HK-2 (cell line): ENCODE data around the gene PATE3.

Experiments
- DNase-seq: peaks from one replicate; pipeline ENCODE4 v3.0.0-alpha.2; 2018; ENCODE audit not compliant: unreplicated experiment

The PATE3 gene

GRCh38 chr11:125787827-125788226, at the start of gene PATE3:
PATE3 (plus strand) TSS chr11:125788127; CDS start chr11:125788152, 25 bp downstream.
- no peak for DNase-seq

GRCh38 chr11:125740617-125741016, 47.3 kb upstream of the PATE3 start:
- no peak for DNase-seq

- DNase-seq, result no peak
These were observed 44.2 kb upstream of the PATE3 start for GRCh38 chr11:125743681-125744080.

- no peak for DNase-seq
These were observed 41.9 kb upstream of the PATE3 start, which contains the start of gene PATE1 for GRCh38 chr11:125745979-125746378. PATE1 (plus strand) TSS chr11:125746279; CDS start chr11:125746305, 26 bp downstream.

GRCh38 chr11:125750629-125751028, 37.3 kb upstream of the PATE3 start:
- DNase-seq, result no peak

- DNase-seq, result no peak
These were observed 31.9 kb upstream of the PATE3 start for GRCh38 chr11:125756050-125756449.

- no peak for DNase-seq
These were observed 25.5 kb upstream of the PATE3 start for GRCh38 chr11:125762445-125762844.

- no peak for DNase-seq
These were observed 24.4 kb upstream of the PATE3 start for GRCh38 chr11:125763483-125763882.

GRCh38 chr11:125766251-125766650, 21.7 kb upstream of the PATE3 start:
- no peak for DNase-seq

GRCh38 chr11:125768336-125769046, 19.4 kb upstream of the PATE3 start:
- no peak for DNase-seq

GRCh38 chr11:125770583-125770982, 17.3 kb upstream of the PATE3 start:
- DNase-seq, result no peak

GRCh38 chr11:125772834-125773505, 15.0 kb upstream of the PATE3 start:
- DNase-seq, result no peak

- no peak for DNase-seq
These were observed 14.4 kb upstream of the PATE3 start for GRCh38 chr11:125773516-125773915.

GRCh38 chr11:125777309-125777708, 10.6 kb upstream of the PATE3 start:
- DNase-seq, result no peak

- no peak for DNase-seq
These were observed 9.2 kb upstream of the PATE3 start, which contains the start of gene PATE2 for GRCh38 chr11:125778728-125779127. PATE2 (minus strand) TSS chr11:125778828; CDS start chr11:125778773, 55 bp downstream.

GRCh38 chr11:125784678-125785077, 3.2 kb upstream of the PATE3 start:
- no peak for DNase-seq

GRCh38 chr11:125790825-125791224, 2.9 kb downstream of the PATE3 start:
- DNase-seq, result no peak

- DNase-seq, result no peak
These were observed 9.7 kb downstream of the PATE3 start for GRCh38 chr11:125797641-125798040.

- DNase-seq, result no peak
These were observed 11.9 kb downstream of the PATE3 start for GRCh38 chr11:125799808-125800207.

GRCh38 chr11:125802387-125802786, 14.5 kb downstream of the PATE3 start:
- DNase-seq, result no peak

GRCh38 chr11:125807909-125808308, 20.0 kb downstream of the PATE3 start:
- DNase-seq, result no peak

GRCh38 chr11:125833016-125833415, 45.1 kb downstream of the PATE3 start, which contains the start of gene PATE4:
PATE4 (plus strand) TSS chr11:125833316; CDS start chr11:125833360, 44 bp downstream.
- no peak for DNase-seq

GRCh38 chr11:125835748-125836147, 47.8 kb downstream of the PATE3 start:
- no peak for DNase-seq
